OCI-LY3 (cell line): ENCODE measurements around the gene CLPSL2.
A peak's percentile ranks its signal among the peaks of the same experiment; 100 is the strongest.

Experiments used
- H2AFZ ChIP-seq: fragments of 200-600, 300-600 bp; shearing (Covaris generic); 2 replicates; pipeline ENCODE4 v1.6.0; 2014; ENCODE audit warnings: antibody characterized with exemption, low read depth, low read length
- H3K27ac ChIP-seq: fragments of 200-600, 300-600 bp; sonication (generic); 2 replicates; pipeline ENCODE4 v1.5.1; 2014; ENCODE audit warnings: mild to moderate bottlenecking, low read length, moderate library complexity, mixed read lengths
- H3K27me3 ChIP-seq: fragments of 200-600, 300-600 bp; sonication (generic); 2 replicates; pipeline ENCODE4 v1.6.1; 2014; ENCODE audit warnings: low read depth, low read length, mixed read lengths
- H3K36me3 ChIP-seq: fragments of 200-600, 300-600 bp; sonication (generic); replicated peaks from 2 replicates; pipeline ENCODE3; 2014; ENCODE audit warnings: low read depth, low read length, mixed read lengths
- H3K4me1 ChIP-seq: fragments of 300-600, 200-600 bp; sonication (generic); 2 replicates; pipeline ENCODE4 v1.6.1; 2014; ENCODE audit warnings: low read length, mixed read lengths
- H3K4me2 ChIP-seq: fragments of 200-600, 300-600 bp; sonication (generic); 2 replicates; pipeline ENCODE4 v1.6.1; 2014; ENCODE audit warnings: low read length, mixed read lengths
- H3K4me3 ChIP-seq: fragments of 300-600, 200-600 bp; sonication (generic); 2 replicates; pipeline ENCODE4 v1.5.1; 2014; ENCODE audit warnings: antibody characterized with exemption, mild to moderate bottlenecking, low read length, moderate library complexity
- H3K79me2 ChIP-seq: fragments of 300-600, 200-600 bp; shearing (Covaris generic); 2 replicates; pipeline ENCODE4 v1.6.1; 2014; ENCODE audit warnings: mild to moderate bottlenecking, low read length, mixed read lengths
- H3K9ac ChIP-seq: fragments of 300-600, 200-600 bp; shearing (Covaris generic); 2 replicates; pipeline ENCODE4 v1.6.0; 2014; ENCODE audit warnings: mild to moderate bottlenecking, low read length, moderate library complexity
- H3K9me3 ChIP-seq: fragments of 200-600, 300-600 bp; shearing (Covaris generic); 2 replicates; pipeline ENCODE4 v1.6.1; 2014; ENCODE audit warnings: low read length, mixed read lengths; ENCODE audit not compliant: insufficient read depth
- H4K20me1 ChIP-seq: fragments of 200-600, 300-600 bp; sonication (generic); 2 replicates; pipeline ENCODE4 v1.6.1; 2016; ENCODE audit warnings: low read length, mixed read lengths; ENCODE audit not compliant: insufficient read depth
- EZH2phosphoT487 ChIP-seq: fragments of 200-600 bp; shearing (Covaris generic); IDR thresholded peaks from 2 replicates; pipeline ENCODE4 v1.6.1; 2018; ENCODE audit warnings: antibody characterized with exemption, mixed run types, low read depth
- TF ChIP-seq, protein P1 (sequence below): fragments of 200-600, 300-600 bp; sonication (generic); IDR thresholded peaks from 2 replicates; pipeline ENCODE4 v1.5.1; 2014; ENCODE audit warnings: antibody characterized with exemption, low read length, low read depth

Gene CLPSL2

DNA sequence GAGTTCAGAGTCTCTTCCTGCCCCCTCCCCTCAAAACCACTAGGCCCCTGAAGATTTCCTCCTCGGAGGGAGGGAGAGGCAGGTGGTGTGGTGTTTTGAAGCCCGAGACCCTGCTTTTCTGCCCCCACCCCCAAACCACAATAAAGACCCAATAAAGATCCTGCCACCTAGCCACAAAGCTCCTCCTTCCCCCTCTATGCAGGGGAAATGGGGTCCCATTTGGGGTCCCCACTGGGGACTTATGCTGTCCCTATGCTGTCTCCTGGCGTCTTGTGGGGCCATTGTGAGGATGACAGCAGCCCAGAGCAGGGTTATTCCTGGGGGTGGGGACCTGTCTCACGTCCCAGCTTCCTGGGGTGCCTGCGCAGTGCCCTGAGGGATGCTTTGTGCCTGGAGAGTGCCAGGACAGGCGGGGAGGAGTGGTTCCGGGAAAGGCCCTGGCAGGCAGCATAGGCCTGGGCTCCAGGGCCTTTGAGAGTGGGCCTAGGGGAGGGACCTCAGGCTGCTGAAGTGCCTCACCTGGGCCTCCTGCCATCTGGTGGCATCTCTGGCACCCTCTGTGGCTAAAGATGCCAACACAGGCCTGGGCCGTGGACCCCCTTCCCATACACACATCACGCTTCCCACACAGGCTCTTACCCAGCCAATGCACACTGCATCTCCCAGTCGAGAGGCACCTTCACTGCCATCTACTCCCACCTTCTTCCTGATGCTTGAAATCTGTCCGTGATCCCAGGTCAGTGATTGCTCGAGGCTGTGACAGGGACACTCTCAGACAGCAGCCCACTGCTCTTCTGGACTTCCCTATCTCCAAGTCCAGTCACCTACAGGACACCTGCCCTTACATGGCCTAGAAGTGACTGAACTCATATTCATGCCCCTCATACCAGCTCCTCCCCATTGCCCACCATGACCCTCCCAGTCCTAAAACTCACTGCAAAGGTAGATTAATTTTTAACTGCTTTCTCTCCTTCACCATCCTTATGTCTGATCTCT lies 47.4 kb upstream of the CLPSL2 start:
- peak overlapping the region; percentile 94 for H3K27ac ChIP-seq
- TF ChIP-seq, protein P1, sequence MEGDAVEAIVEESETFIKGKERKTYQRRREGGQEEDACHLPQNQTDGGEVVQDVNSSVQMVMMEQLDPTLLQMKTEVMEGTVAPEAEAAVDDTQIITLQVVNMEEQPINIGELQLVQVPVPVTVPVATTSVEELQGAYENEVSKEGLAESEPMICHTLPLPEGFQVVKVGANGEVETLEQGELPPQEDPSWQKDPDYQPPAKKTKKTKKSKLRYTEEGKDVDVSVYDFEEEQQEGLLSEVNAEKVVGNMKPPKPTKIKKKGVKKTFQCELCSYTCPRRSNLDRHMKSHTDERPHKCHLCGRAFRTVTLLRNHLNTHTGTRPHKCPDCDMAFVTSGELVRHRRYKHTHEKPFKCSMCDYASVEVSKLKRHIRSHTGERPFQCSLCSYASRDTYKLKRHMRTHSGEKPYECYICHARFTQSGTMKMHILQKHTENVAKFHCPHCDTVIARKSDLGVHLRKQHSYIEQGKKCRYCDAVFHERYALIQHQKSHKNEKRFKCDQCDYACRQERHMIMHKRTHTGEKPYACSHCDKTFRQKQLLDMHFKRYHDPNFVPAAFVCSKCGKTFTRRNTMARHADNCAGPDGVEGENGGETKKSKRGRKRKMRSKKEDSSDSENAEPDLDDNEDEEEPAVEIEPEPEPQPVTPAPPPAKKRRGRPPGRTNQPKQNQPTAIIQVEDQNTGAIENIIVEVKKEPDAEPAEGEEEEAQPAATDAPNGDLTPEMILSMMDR = peak; percentile 42
- no peak for TF ChIP-seq EZH2phosphoT487
- H2AFZ ChIP-seq = peak overlapping the region; percentile 14; the same call in 1 of the 2 replicates

DNA sequence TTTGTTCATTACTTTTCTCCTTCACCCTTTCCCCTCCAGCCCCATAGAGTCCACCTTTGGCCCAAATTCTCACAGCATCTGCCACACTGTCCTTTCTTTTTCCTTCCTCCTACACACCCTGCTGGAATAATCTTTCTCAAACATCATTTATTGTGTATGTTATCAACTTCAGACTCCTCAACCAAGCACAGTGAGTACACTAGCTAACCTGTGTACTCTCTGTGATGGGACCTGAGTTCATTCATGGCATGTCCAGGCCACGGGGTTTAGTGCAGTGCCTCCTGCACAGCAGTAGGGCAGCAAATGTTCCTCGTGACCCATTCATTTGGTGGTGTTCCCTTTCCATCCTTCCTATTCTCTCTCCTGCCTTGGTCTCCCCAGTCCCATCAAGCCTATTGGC lies 46.7 kb upstream of the CLPSL2 start:
- Histone ChIP-seq H3K9ac (peak overlapping the region; percentile 90; the same call in 1 of the 2 replicates), H3K79me2 (peaks cover 20% of the 10 kb centered on the region), H3K4me1 (peaks cover 64% of the 10 kb centered on the region), H3K27ac (peak overlapping the region; percentile 94), H3K4me3 (no peak overlapping the region), H2AFZ (0 out of 2 replicates have a peak overlapping the region, but pooled peaks have one; percentile 14), H4K20me1 (no peaks in the 10 kb centered on the region), H3K27me3 (no peaks in the 10 kb centered on the region), H3K36me3 (no peaks in the 10 kb centered on the region), H3K4me2 (peak overlapping the region; percentile 99), H3K9me3 (no peaks in the 10 kb centered on the region)
- TF ChIP-seq EZH2phosphoT487 = no peak
- TF ChIP-seq, protein P1 = no peak

More for the DNA sequence above, 47.4 kb upstream of the CLPSL2 start:
- H3K4me2 ChIP-seq = peak overlapping the region; percentile 99
- no peaks in the 10 kb centered on the region for H3K36me3 ChIP-seq
- H3K27me3 ChIP-seq = no peaks in the 10 kb centered on the region
- peak overlapping the region; percentile 86 for H3K4me3 ChIP-seq
- H3K79me2 ChIP-seq = peaks cover 20% of the 10 kb centered on the region
- H3K9me3 ChIP-seq = no peaks in the 10 kb centered on the region
- no peaks in the 10 kb centered on the region for H4K20me1 ChIP-seq
- peak overlapping the region; percentile 90 for H3K9ac ChIP-seq
- H3K4me1 ChIP-seq = peaks cover 62% of the 10 kb centered on the region

DNA sequence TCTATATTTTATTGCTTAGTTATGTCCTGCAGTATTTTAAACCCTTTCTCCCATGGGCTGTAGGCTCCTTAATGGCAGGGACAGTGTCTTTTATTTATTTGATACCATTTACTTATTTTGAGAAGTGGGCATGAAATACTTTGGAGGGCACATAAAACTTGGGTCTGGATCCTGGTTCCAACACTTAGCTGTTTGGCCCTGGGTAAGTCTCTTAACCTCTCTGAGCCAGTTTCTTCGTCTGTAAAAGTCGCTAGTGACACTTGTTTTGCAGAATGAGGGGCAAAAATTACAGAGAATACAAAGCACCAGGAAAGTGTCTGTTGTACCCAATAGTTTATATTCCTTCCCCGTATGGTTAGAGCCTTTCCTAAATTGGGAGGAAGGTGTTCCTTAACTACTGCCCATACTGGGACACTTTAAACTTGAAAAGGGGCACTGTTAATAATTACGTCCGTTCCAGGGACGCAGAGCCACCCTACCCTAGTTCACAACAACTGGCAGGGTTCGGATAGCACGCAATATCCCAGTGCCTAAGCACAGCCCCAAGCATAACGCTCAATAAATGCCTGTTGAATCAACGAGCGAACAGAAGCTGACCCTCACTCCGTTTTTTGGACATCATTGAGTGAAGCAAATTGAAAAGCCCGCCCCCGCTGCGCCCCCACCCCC lies 45.5 kb upstream of the CLPSL2 start:
- Histone ChIP-seq H4K20me1 (no peaks in the 10 kb centered on the region), H3K36me3 (no peaks in the 10 kb centered on the region), H3K9me3 (no peaks in the 10 kb centered on the region), H3K9ac (peak overlapping the region; percentile 82), H3K79me2 (peaks cover 20% of the 10 kb centered on the region), H2AFZ (peak overlapping the region; percentile 51), H3K4me1 (peaks cover 64% of the 10 kb centered on the region), H3K4me3 (peak overlapping the region; percentile 79), H3K27me3 (no peaks in the 10 kb centered on the region), H3K27ac (peak overlapping the region; percentile 94), H3K4me2 (peak overlapping the region; percentile 99)
- TF ChIP-seq, protein P1 = no peak
- TF ChIP-seq EZH2phosphoT487 = no peak

DNA sequence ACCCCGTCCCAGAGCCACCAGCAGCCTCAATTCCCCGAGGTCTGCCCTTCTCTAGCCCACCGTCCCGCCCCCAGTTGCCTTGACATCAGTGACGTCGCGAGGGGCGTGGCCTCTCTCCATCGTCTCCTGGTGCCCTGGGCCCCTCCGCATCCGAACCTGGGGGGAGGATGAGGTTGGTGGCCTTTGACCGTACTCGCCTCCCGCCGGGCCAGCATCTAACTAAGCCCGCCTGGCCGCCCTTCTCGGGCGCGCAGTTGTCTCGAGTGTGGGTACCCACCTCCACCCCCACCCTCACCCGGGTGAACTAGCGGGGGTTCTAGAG lies 45.0 kb upstream of the CLPSL2 start:
- Histone ChIP-seq H3K4me3 (peak overlapping the region; percentile 79), H3K79me2 (peaks cover 20% of the 10 kb centered on the region), H3K4me1 (peaks cover 64% of the 10 kb centered on the region), H3K9me3 (no peaks in the 10 kb centered on the region), H4K20me1 (no peaks in the 10 kb centered on the region), H3K36me3 (no peaks in the 10 kb centered on the region), H3K27ac (peak overlapping the region; percentile 94), H3K27me3 (no peaks in the 10 kb centered on the region), H3K4me2 (peak overlapping the region; percentile 99), H3K9ac (peak overlapping the region; percentile 88), H2AFZ (peak overlapping the region; percentile 1; the same call in 1 of the 2 replicates)
- TF ChIP-seq, protein P1 = no peak
